Measurements from ENCODE around the gene CAPN7.

Gene CAPN7

DNA sequence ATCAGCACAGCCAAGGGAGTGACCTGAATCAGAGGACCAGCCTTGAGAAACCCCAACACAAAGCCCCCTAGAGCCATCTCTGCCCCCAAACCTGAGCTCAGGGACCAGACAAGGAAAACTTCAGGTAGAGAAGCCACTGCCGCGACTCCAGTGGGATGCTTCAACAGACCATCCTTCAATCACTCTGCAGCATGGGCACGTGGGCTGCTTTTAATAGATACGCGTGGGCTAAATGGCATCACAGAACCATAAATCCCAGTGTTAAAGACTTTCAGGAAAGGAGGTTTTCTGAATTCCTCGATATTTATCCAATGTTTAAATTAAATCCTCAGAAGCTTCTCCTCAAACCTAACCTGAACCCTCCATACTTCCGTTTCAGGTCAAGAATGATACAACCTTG, 95.7 kb downstream of the CAPN7 start:
- DNase-seq, result no peak

All from stimulated activated naive CD4-positive, alpha-beta T cell (primary cell).